PC-3 (cell line): ENCODE data around the gene PKIG.

ENCODE experiments used
- EZH2phosphoT487 ChIP-seq: fragments of 300-600 bp; sonication (generic); IDR thresholded peaks from 2 replicates; pipeline ENCODE4 v1.6.1; 2018; ENCODE audit warnings: mild to moderate bottlenecking, antibody characterized with exemption, low read length, borderline replicate concordance
- TF ChIP-seq, protein P1 (sequence below): fragments of 300-600 bp; sonication (generic); conservative IDR thresholded peaks from 2 replicates; pipeline ENCODE4 v1.5.1; 2017; ENCODE audit warnings: antibody characterized with exemption, low read depth, mild to moderate bottlenecking, low read length

DNA sequence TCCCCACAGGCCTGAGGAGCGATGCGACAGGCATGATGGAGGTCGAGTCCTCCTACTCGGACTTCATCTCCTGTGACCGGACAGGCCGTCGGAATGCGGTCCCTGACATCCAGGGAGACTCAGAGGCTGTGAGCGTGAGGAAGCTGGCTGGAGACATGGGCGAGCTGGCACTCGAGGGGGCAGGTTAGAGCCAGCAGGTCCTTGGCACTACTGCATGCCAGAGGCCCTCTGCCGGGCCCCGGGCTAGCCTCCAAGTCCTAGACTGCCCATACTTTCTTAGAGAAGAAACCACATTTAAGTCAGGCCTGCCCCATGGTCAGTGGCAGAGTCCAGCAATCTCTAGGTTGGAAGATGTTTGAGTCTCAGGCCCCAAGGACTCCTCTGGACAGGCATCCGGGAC, 32.1 kb downstream of the PKIG start:
- TF ChIP-seq, protein P1, sequence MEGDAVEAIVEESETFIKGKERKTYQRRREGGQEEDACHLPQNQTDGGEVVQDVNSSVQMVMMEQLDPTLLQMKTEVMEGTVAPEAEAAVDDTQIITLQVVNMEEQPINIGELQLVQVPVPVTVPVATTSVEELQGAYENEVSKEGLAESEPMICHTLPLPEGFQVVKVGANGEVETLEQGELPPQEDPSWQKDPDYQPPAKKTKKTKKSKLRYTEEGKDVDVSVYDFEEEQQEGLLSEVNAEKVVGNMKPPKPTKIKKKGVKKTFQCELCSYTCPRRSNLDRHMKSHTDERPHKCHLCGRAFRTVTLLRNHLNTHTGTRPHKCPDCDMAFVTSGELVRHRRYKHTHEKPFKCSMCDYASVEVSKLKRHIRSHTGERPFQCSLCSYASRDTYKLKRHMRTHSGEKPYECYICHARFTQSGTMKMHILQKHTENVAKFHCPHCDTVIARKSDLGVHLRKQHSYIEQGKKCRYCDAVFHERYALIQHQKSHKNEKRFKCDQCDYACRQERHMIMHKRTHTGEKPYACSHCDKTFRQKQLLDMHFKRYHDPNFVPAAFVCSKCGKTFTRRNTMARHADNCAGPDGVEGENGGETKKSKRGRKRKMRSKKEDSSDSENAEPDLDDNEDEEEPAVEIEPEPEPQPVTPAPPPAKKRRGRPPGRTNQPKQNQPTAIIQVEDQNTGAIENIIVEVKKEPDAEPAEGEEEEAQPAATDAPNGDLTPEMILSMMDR: no peak
- TF ChIP-seq EZH2phosphoT487: no peak
